Ramos (cell line): ENCODE data around the gene PACSIN2.
"Not testable (repeated sequence)": the region's sequence is repeated elsewhere in the genome, so short reads cannot be mapped to it uniquely, and the experiment has no call there.

Experiments
- in situ Hi-C: fragments of 300-500 bp; cut with MboI; formaldehyde crosslinking; loops from one replicate; pipeline ENCODE4 v1.14.3; 2022; ENCODE audit warnings: low sequenced_read_pairs; ENCODE audit not compliant: unreplicated experiment

Gene PACSIN2

GRCh38 chr22:42971473-42971860 is 43.5 kb downstream of the PACSIN2 start:
- in situ Hi-C loops, result not testable (repeated sequence)

- in situ Hi-C loops, result no loop called here
Measured at GRCh38 chr22:42970029-42970428, 44.9 kb downstream of the PACSIN2 start.

GRCh38 chr22:42969348-42969975 is 45.5 kb downstream of the PACSIN2 start:
- in situ Hi-C loops, result no loop called here

- in situ Hi-C loops, result no loop called here
Measured at GRCh38 chr22:42967933-42968332, 47.0 kb downstream of the PACSIN2 start.

- in situ Hi-C loops, result no loop called here
Measured at GRCh38 chr22:42967005-42967404, 47.9 kb downstream of the PACSIN2 start.

- in situ Hi-C loops, result no loop called here
Measured at GRCh38 chr22:42966497-42966896, 48.5 kb downstream of the PACSIN2 start.

GRCh38 chr22:42964994-42965699 is 49.8 kb downstream of the PACSIN2 start:
- in situ Hi-C loops, result no loop called here

GRCh38 chr22:42963231-42963595 is 51.7 kb downstream of the PACSIN2 start:
- in situ Hi-C loops, result no loop called here

- in situ Hi-C loops, result no loop called here
Measured at GRCh38 chr22:42962295-42963230, 52.4 kb downstream of the PACSIN2 start.

- in situ Hi-C loops, result no loop called here
Measured at GRCh38 chr22:42961810-42962209, 53.1 kb downstream of the PACSIN2 start.

GRCh38 chr22:42961400-42961690 is 53.6 kb downstream of the PACSIN2 start:
- in situ Hi-C loops, result not testable (repeated sequence)

- in situ Hi-C loops, result no loop called here
Measured at GRCh38 chr22:42960531-42961399, 54.2 kb downstream of the PACSIN2 start.

GRCh38 chr22:42959576-42960509 is 55.1 kb downstream of the PACSIN2 start:
- in situ Hi-C loops, result no loop called here

- in situ Hi-C loops, result no loop called here
Measured at GRCh38 chr22:42958937-42959336, 56.0 kb downstream of the PACSIN2 start.

GRCh38 chr22:42957958-42958357 is 57.0 kb downstream of the PACSIN2 start:
- in situ Hi-C loops, result no loop called here

GRCh38 chr22:42957544-42957943 is 57.4 kb downstream of the PACSIN2 start:
- in situ Hi-C loops, result no loop called here

- in situ Hi-C loops, result no loop called here
Measured at GRCh38 chr22:42955848-42956247, 59.1 kb downstream of the PACSIN2 start.

GRCh38 chr22:42955087-42955635 is 59.8 kb downstream of the PACSIN2 start:
- in situ Hi-C loops, result no loop called here

- in situ Hi-C loops, result not testable (repeated sequence)
Measured at GRCh38 chr22:42953751-42954150, 61.2 kb downstream of the PACSIN2 start.
